ENCODE measurements around the gene RABL2B. TPM values are rescaled to one million over a fixed set of nuclear protein-coding genes. Genes with fewer than 3 reads are reported as not detected.

RABL2B gene
- total RNA-seq: 14.8 TPM

DNA sequence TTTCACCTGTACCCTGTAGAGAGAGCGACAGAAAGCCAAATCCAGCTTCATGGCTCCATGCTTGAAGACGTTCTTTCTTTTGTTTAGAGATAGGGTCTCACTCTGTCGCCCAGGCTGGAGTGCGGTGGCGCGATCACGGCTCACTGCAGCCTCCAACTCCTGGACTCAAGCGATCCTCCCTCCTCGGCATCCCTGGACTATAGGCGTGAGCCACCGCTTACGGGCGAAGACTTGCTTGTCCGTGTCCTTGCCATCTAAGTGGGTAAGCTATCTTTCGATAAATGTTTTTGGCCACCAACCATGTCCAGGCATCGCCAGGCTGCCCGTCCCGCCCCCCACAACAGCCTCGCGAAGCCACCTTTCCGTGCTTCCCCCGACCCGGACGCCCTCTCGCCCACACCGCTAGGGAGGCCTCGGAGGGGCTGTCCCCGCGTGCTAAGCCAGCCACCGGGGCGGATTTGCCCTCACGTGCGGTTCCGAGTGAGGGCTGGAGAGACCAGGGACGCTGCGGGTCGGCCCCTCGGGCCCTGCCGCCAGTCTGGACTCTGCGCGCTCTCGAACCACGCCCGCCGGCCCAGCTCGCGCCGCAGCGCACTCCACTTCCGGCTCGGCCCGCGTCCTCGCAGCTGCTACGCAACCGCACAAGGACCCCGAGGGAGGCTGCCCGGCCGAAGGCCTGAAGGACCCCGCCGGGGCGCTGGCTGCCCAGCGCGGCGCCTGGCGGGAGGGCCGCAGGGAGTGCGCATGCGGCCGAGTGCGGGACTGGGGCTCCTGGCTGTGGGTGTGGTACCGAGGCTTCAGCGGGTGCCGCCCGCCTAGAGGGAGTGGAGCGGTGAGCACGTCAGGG lies at the start of gene RABL2B:
TSS of gene RABL2B (minus strand) at position 604 of the 847 bp plus-strand sequence. CDS start 1,342 bp downstream, outside the sequence.

DNA sequence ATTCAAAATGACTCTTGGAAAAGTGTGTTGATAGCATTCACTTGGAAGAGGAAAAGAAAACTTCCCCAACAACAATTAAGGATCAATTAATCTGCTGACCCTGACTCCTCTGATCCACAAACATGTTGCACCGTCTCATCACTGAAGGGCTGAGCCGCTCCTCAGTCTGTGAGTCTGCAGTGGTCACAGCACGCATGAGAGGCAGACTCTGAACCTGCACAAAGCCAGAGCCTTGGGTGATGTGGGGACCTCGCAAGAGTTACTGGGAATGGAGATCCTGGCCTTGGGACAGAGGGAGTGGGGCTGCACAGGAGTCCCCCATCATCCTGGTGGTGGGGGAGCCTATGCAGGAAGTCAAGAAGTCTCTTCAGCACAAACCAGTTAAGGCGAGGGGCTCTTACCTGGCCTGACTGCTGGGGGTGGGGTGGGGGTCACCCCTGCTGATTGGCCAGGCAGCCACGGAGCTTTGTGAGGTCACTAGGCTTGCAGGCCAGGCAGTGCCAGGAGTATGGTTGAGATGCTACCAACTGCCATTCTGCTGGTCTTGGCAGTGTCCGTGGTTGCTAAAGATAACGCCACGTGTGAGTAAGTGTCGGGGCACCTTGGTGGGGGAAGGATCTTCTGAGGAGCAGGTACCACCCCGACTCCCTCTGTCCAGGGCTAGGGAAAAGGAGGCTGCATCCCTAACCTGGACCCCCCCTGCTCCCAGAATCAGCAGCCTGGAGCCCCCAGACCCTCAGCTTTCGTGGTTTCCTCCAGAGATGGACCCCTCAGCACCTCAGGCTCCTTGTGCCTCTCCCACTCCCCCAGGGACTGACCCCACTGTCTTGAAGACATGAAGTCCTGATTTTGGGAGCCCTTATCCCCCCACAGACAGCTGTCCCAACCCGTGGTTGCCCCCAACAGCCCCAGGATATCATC lies 45.4 kb downstream of the RABL2B start, which contains the start of gene ACR:
TSS of gene ACR (plus strand) at position 477 of the 921 bp plus-strand sequence. CDS start at position 509, 32 bp downstream.

Other genes with a start within 250 kb of the RABL2B start
- gene KLHDC7B, start 237.7 kb downstream of the RABL2B start, total RNA-seq: not detected
- not detected for gene SYCE3, start 220.7 kb downstream of the RABL2B start, total RNA-seq
- 9.2 TPM for gene CPT1B, start 205.2 kb downstream of the RABL2B start, total RNA-seq
- 28.6 TPM for gene CHKB, start 200.8 kb downstream of the RABL2B start, total RNA-seq
- gene MAPK8IP2, start 182.8 kb downstream of the RABL2B start, total RNA-seq: 76.6 TPM
- 6.9 TPM for gene ARSA, start 155.5 kb downstream of the RABL2B start, total RNA-seq
- 13.6 TPM for gene SHANK3, start 110.8 kb downstream of the RABL2B start, total RNA-seq
- gene ACR, start 45.4 kb downstream of the RABL2B start, total RNA-seq: not detected